Erythroblast (primary cell): ENCODE data around the gene CACNA1S.

Experiments used
- DNase-seq, 2 experiments: peaks; one replicate each; lab custom pipeline; 2025; lab: John Stamatoyannopoulos, UW
- GATA1 ChIP-seq: IDR thresholded peaks from 2 replicates; pipeline ENCODE4 v1.6.1; 2011; ENCODE audit warnings: low read depth, mild to moderate bottlenecking, control low read depth, low read length, moderate library complexity
- POLR2A ChIP-seq: IDR thresholded peaks from 2 replicates; pipeline ENCODE4 v1.6.1; 2011; ENCODE audit warnings: mild to moderate bottlenecking, low read length

Gene CACNA1S

GRCh38 chr1:201050515-201051277 lies 61.5 kb downstream of the CACNA1S start:
- no peak for TF ChIP-seq POLR2A
- TF ChIP-seq GATA1, result no peak
- DNase-seq, result no peak

- DNase-seq, result no peak
- no peak for TF ChIP-seq POLR2A
- TF ChIP-seq GATA1, result no peak
Observed at GRCh38 chr1:201049248-201049831, 62.9 kb downstream of the CACNA1S start.

- no peak for DNase-seq
- no peak for TF ChIP-seq POLR2A
- no peak for TF ChIP-seq GATA1
Observed at GRCh38 chr1:201048521-201048920, 63.7 kb downstream of the CACNA1S start.

- no peak for DNase-seq
- TF ChIP-seq GATA1, result no peak
- TF ChIP-seq POLR2A, result no peak
Observed at GRCh38 chr1:201044119-201044518, 68.1 kb downstream of the CACNA1S start.

- TF ChIP-seq GATA1, result no peak
- no peak for TF ChIP-seq POLR2A
- DNase-seq, result peak; percentile 38 to 56
Observed at GRCh38 chr1:201042779-201043461, 69.3 kb downstream of the CACNA1S start.

GRCh38 chr1:201041011-201041410 lies 71.2 kb downstream of the CACNA1S start:
- DNase-seq, result no peak
- TF ChIP-seq GATA1 (no peak), POLR2A (no peak)

GRCh38 chr1:201039876-201040275 lies 72.3 kb downstream of the CACNA1S start:
- TF ChIP-seq GATA1 (no peak), POLR2A (no peak)
- DNase-seq, result no peak

- DNase-seq, result no peak
- TF ChIP-seq GATA1 (no peak), POLR2A (no peak)
Observed at GRCh38 chr1:201039418-201039817, 72.8 kb downstream of the CACNA1S start.

GRCh38 chr1:201038186-201038876 lies 73.9 kb downstream of the CACNA1S start:
- TF ChIP-seq POLR2A (no peak), GATA1 (no peak)
- DNase-seq, result no peak

- no peak for DNase-seq
- TF ChIP-seq POLR2A (no peak), GATA1 (no peak)
Observed at GRCh38 chr1:201036188-201036842, 75.9 kb downstream of the CACNA1S start.

GRCh38 chr1:201034671-201035070 lies 77.6 kb downstream of the CACNA1S start:
- TF ChIP-seq POLR2A, result no peak
- no peak for TF ChIP-seq GATA1

GRCh38 chr1:201032408-201032807 lies 79.8 kb downstream of the CACNA1S start:
- TF ChIP-seq POLR2A (no peak), GATA1 (no peak)
- DNase-seq, result no peak

More at GRCh38 chr1:201034671-201035070, 77.6 kb downstream of the CACNA1S start:
- DNase-seq, result no peak

- DNase-seq, result no peak
- TF ChIP-seq POLR2A (no peak), GATA1 (no peak)
Observed at GRCh38 chr1:201028461-201028889, 83.8 kb downstream of the CACNA1S start.

GRCh38 chr1:201026836-201027235 lies 85.4 kb downstream of the CACNA1S start:
- DNase-seq, result no peak
- TF ChIP-seq GATA1 (no peak), POLR2A (no peak)
